ENCODE data around the gene REELD1. TPM values are rescaled to one million over a fixed set of nuclear protein-coding genes. Genes with fewer than 3 reads are reported as not detected.

Gene REELD1
- total RNA-seq, 1 donor from 2014 or later = not detected

DNA sequence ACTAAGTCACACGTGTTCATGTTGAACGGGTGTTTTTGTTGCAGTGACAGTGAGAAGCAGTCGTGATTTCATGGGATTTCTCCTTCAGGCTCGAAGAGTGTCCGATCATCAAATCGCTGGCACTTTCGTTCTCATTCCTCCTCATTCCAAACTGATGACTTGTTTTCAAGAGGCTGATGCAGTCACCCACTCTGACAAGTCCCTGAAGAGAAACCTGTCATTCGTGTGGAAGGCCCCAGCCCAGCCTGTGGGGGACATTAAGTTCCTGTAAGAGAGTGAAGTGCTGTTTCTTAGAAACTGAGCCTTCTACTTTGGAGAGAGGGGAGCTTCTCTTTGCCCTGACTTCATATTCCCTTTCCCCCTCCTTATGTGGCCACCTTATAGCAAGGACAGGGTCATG, 8.0 kb downstream of the REELD1 start:
- FAIRE-seq = no peak

GRCh38 chr4:146224326-146224966, 10.1 kb downstream of the REELD1 start:
- FAIRE-seq (no peak), DNase-seq (ENCODE audit: low spot score in 2 of 2) (no peak)

More for the DNA sequence above, 8.0 kb downstream of the REELD1 start:
- DNase-seq (ENCODE audit: low spot score in 2 of 2) = no peak

- no peak for DNase-seq (ENCODE audit: low spot score in 2 of 2)
- no peak for FAIRE-seq
Observed at GRCh38 chr4:146229406-146229805, 15.1 kb downstream of the REELD1 start.

DNA sequence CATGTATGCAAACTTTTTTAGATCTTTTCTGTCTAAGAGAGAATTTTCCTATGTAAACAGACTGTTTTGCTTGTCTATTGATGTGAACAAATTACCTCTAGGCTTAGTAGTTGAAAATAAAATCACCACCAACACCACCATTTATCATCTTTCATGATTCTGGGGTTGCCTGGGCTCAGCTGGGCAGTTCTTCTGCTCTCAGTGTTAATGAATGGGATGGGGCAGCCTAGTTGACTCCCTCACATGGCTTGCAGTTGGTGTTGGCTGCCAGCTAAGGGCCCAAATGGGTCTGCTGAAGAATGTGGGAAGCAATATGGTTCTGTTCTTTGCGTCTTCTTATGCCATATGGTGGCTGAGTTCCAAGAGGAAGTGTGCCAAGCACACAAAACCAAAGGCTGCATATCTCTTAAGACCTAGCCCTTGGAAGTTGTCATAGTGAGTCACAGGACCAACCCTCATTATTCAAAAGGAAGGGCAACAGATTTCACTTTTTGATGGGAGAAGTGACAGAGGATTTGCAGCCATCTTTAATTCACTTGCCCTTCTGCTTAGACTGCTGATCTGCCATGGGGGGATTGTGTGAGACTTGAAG, 17.9 kb downstream of the REELD1 start:
- DNase-seq (ENCODE audit: low spot score in 2 of 2) (no peak), FAIRE-seq (no peak)

DNA sequence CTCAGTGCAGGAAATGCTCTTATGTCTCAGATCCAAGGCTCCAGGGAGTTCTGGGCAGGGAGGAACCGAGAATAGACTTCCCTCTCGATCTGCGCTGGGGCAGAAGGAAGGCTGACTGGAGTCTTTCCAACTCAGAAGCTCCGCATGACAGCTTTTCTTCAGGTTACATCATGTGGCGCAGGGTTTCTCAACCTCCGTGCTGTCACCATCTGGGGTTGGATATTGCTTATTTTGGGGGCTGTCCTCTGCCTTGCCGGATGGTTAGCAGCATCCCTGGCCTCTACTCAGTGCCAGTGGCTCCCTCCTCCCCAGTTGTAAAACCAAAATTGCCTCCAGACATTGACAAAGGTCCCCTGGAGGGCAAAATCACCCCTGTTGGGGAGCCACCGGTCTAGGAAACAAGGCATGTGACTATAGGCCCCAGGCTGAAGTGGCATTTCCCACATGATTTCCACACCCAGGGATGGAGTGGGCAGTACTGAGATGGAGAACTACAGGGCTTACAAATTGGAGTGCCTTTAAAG, 21.4 kb downstream of the REELD1 start:
- DNase-seq (ENCODE audit: low spot score in 2 of 2) (no peak), FAIRE-seq (no peak)

DNA sequence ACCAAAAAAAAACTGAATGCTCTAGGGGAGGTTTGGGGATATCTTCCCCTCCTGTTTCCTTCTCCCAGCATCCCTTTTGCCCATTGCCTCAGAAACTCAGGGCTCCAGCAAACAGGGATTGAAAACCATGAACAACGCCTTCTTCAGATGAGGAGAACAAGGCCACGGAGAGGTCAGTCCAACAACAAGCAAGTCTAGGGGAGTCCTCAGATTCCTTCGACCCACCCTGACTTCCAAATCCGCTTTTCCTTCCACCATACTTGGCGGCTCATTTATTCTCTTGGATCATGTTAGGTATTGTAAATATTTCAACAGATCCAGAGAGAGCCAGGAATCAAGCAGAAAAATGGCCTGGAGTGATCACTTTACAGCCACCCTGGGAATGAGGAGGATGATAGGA, 21.9 kb downstream of the REELD1 start:
- DNase-seq (ENCODE audit: low spot score in 2 of 2) = no peak
- no peak for FAIRE-seq

DNA sequence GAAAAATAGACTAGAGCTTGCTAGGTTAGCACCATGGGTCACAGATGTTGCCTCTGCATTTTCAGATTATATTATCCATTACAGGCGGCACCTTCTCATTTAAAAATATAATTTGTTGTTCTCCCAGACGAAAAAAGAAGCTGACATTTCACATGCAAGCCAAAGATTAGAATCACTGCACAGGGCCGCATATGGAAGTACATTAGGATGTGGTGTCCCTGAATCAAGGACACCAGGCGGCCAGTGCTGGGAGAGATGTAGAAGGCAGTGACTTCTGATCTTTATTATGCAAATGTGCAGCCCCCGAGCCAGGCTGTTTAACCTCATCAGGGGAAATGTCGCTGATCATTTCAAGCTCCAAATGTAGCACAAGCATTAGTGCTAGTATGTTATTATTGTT, 22.8 kb downstream of the REELD1 start:
- DNase-seq (ENCODE audit: low spot score in 2 of 2) = no peak
- FAIRE-seq = no peak

DNA sequence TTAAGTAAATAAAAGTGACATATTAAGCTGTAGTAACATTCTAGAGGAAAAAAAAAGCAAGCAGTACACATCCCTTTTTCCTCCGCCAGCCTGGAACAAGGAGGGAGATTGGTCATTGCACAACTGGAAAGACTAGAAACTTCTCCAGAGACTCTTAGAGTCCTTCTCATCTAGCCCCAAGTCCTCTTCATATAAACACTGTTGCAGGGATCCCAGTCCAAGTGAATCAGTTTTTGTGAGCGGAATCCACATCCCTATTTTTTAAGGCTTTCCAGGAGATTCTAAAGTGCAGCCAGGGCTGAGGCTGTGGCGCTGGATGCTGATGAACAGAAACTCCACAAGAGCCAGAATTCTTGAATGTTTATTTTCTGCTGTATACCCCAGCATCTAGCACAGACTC, 23.8 kb downstream of the REELD1 start:
- FAIRE-seq (no peak), DNase-seq (ENCODE audit: low spot score in 2 of 2) (no peak)

DNA sequence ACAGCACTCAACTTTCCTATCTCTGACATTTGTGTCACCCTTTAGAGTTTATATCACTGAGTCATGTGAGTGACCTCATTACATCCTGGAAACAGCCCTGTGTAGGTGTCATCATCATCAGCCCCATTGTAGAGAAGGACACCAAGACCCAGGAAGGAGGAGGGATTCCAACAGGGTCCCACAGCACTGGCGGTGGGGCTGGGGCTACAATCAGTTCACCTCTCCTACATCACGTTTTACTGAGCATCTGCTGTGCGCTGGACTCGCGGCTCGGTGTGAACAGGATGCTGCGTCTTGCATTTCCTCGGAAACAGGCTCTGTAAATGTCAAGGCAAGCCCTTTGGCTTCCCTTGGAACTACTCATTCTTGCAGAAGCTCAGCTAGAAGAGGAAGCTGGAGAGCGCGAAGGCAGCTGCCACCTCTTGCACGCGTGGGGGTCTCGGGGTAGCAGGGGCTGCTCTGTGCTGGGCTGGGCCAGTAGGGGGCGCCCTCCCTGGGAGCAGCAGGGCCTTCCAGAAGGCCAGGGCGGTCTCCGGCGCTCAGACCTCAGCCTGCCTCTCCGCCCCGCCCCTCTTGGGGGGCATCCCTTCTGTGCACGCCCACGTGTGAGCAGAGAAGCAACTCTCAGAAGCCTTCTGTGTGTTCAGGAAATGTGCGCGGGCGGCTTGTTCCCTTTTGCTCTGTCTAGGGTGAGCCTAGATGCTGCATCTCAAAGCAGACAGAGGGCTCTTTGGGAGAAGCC, 29.0 kb downstream of the REELD1 start:
- no peak for FAIRE-seq
- no peak for DNase-seq (ENCODE audit: low spot score in 2 of 2)

DNA sequence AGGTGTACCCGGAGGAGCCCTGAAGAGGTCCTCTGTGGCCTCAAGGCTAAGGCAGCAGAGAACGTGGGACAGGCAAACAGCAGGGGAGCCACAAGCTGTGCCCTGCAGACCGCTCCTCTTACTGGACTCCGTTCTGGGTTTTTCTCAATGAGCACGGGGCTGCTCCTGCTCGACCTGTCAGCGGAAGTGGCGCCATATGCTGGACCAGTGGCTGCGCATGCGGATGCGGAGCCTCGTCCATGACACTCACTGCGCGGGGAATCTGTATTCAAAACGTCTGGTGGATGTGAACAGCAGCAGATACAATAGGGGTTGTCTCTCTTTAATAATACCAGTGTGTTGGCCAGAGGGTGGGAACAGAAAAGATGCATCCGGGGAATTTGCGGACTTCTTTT, 29.5 kb downstream of the REELD1 start:
- no peak for FAIRE-seq

GRCh38 chr4:146244496-146244895, 30.2 kb downstream of the REELD1 start:
- no peak for DNase-seq (ENCODE audit: low spot score in 2 of 2)
- FAIRE-seq = no peak

More for the DNA sequence above, 29.5 kb downstream of the REELD1 start:
- DNase-seq (ENCODE audit: low spot score in 2 of 2) = no peak

DNA sequence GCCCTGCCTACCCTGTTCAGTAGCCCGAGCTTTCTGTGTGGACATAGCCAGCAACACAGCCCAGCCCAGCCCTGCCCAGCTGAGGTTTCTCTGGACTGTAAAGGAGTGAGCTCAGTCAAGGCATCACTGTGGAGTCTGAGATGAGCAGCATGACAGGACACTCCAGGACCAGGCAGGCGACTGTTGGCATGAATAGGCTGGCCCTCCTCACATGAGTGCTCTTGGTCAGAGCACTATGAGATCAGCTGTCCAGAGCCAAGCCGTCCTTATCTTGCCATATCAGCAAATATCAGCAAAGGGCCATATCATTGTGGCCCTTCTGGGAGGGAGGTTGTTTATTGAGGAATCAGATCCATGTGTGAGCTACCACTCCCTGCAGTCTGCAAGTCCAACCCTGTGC, 30.9 kb downstream of the REELD1 start:
- no peak for DNase-seq (ENCODE audit: low spot score in 2 of 2)
- no peak for FAIRE-seq

- no peak for FAIRE-seq
Observed at GRCh38 chr4:146245850-146246249, 31.5 kb downstream of the REELD1 start.

GRCh38 chr4:146246381-146246780, 32.0 kb downstream of the REELD1 start:
- no peak for FAIRE-seq
- DNase-seq (ENCODE audit: low spot score in 2 of 2) = no peak

More at GRCh38 chr4:146245850-146246249, 31.5 kb downstream of the REELD1 start:
- DNase-seq (ENCODE audit: low spot score in 2 of 2) = no peak

- FAIRE-seq = no peak
- DNase-seq (ENCODE audit: low spot score in 2 of 2) = no peak
Observed at GRCh38 chr4:146247356-146247755, 33.0 kb downstream of the REELD1 start.

DNA sequence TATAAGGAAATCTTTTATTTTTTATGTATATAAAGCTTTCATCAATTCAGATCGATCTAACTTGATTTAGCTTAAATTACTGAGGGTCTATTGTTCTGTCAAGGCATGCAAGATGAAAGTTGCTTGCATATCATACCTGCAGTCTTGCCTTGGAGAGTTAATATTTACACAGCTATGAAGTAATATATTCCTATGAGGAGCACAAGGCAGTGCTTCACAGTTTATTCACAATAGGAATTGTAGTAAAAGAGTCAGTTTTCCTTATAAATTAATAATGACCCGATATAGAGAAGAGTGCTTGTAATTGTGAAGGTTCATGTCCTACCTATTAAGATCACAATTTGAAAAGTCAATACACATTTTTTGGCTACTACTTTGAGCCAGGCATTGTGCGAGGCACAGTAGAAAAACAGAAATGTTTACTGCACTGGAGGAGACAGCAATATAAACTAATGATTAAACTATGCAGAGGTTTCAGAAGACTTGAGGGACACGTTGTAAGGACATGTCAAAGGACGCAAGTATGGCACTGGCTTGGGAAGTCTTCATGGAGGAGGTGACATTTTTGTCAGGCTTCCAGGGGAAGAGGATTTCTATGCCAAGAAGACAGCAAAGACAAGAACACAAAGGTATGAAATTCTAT, 38.8 kb downstream of the REELD1 start:
- FAIRE-seq = no peak
- DNase-seq (ENCODE audit: low spot score in 2 of 2) = no peak

- DNase-seq (ENCODE audit: low spot score in 2 of 2) = no peak
- FAIRE-seq = no peak
Observed at GRCh38 chr4:146255463-146255862, 41.1 kb downstream of the REELD1 start.

GRCh38 chr4:146255874-146256273, 41.5 kb downstream of the REELD1 start:
- FAIRE-seq = no peak
- DNase-seq (ENCODE audit: low spot score in 2 of 2) = no peak

GRCh38 chr4:146256328-146256727, 42.0 kb downstream of the REELD1 start:
- no peak for DNase-seq (ENCODE audit: low spot score in 2 of 2)
- FAIRE-seq = no peak

- no peak for DNase-seq (ENCODE audit: low spot score in 2 of 2)
- FAIRE-seq = no peak
Observed at GRCh38 chr4:146257511-146257910, 43.2 kb downstream of the REELD1 start.

DNA sequence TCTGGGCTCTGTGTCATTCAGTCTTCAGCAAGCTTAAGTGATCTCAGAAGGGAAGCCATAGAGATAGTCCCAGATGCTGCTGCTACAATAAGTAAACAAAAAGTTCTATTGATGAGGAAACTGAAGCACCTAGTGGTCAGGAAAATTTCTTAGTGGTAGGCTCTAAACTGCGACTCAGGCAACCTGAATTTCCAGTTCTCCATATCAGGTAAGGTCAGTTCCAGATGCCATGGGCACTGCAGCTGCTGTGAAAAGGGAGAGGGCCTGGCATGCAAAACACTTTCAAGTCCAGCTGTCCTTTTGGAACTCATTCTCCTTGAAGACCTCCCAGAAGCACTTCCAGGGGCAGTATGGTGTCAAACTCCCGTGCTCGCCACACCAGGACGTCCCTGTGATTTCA, 46.2 kb downstream of the REELD1 start:
- no peak for DNase-seq (ENCODE audit: low spot score in 2 of 2)
- FAIRE-seq = no peak
